ENCODE measurements around the gene IGSF21. TPM values are rescaled to one million over a fixed set of nuclear protein-coding genes. Genes with fewer than 3 reads are reported as not detected.

Gene IGSF21
- total RNA-seq, 6 experiments from 2014 or later: not detected

- Mint-ChIP-seq H3K36me3 (ENCODE audit: low read depth) (no peaks in the 10 kb centered on the region), H3K4me1 (ENCODE audit: low read depth) (no peaks in the 10 kb centered on the region), H3K27ac (no peak overlapping the region), H3K27me3 (ENCODE audit: insufficient read depth) (no peaks in the 10 kb centered on the region; the same call in 1 of the 2 replicates), H3K4me3 (no peak overlapping the region), H3K9me3 (peaks cover 60% of the 10 kb centered on the region)
- DNase-seq: no peak
- no peak for TF ChIP-seq CTCF (IDR thresholded peaks at IDR 0.05)
Observed at GRCh38 chr1:18265641-18266040, 158.0 kb downstream of the IGSF21 start.

- H3K36me3 Mint-ChIP-seq (ENCODE audit: low read depth): no peaks in the 10 kb centered on the region
- H3K27ac Mint-ChIP-seq: no peak overlapping the region
- no peaks in the 10 kb centered on the region for H3K4me1 Mint-ChIP-seq (ENCODE audit: low read depth)
- no peak overlapping the region for H3K4me3 Mint-ChIP-seq
- peaks cover 53% of the 10 kb centered on the region for H3K9me3 Mint-ChIP-seq
- no peak for DNase-seq
- TF ChIP-seq CTCF (IDR thresholded peaks at IDR 0.05): no peak
- no peaks in the 10 kb centered on the region; the same call in 1 of the 2 replicates for H3K27me3 Mint-ChIP-seq (ENCODE audit: insufficient read depth)
Observed at GRCh38 chr1:18266391-18266790, 158.8 kb downstream of the IGSF21 start.

- Mint-ChIP-seq H3K36me3 (ENCODE audit: low read depth) (0 out of 2 replicates have a peak, but pooled peaks cover 8% of the 10 kb centered on the region), H3K27ac (no peak overlapping the region), H3K9me3 (peaks cover 63% of the 10 kb centered on the region), H3K4me1 (ENCODE audit: low read depth) (no peaks in the 10 kb centered on the region), H3K4me3 (no peak overlapping the region), H3K27me3 (ENCODE audit: insufficient read depth) (peaks cover 1% of the 10 kb centered on the region; the same call in 1 of the 2 replicates)
- no peak for TF ChIP-seq CTCF (IDR thresholded peaks at IDR 0.05)
- DNase-seq: no peak
Observed at GRCh38 chr1:18271336-18271735, 163.7 kb downstream of the IGSF21 start.

DNA sequence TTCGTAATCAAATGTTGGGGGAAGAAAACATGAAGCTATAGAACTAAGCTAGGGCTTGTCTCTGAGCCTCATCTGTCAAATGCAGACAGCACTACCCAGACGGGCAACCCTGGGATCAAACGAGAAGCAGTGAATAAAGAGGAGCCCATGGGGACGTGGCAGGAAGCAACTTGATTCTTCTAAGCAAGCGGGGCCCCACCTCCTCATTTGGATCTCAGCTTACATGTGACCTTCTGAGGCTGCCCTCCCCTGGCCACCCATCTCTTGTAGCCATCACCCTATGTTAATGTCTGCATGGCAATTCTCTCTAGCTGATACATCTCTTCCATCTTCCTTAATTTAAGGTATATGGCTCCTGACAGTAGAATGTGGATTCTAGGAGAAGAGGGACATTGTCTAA, 171.3 kb downstream of the IGSF21 start:
- no peak overlapping the region for H3K27ac Mint-ChIP-seq
- H3K36me3 Mint-ChIP-seq (ENCODE audit: low read depth): peaks cover 11% of the 10 kb centered on the region; the same call in 1 of the 2 replicates
- no peak for DNase-seq
- H3K4me3 Mint-ChIP-seq: no peak overlapping the region
- H3K27me3 Mint-ChIP-seq (ENCODE audit: insufficient read depth): peaks cover 3% of the 10 kb centered on the region
- no peaks in the 10 kb centered on the region for H3K4me1 Mint-ChIP-seq (ENCODE audit: low read depth)
- H3K9me3 Mint-ChIP-seq: peaks cover 49% of the 10 kb centered on the region
- no peak for TF ChIP-seq CTCF (IDR thresholded peaks at IDR 0.05)

DNA sequence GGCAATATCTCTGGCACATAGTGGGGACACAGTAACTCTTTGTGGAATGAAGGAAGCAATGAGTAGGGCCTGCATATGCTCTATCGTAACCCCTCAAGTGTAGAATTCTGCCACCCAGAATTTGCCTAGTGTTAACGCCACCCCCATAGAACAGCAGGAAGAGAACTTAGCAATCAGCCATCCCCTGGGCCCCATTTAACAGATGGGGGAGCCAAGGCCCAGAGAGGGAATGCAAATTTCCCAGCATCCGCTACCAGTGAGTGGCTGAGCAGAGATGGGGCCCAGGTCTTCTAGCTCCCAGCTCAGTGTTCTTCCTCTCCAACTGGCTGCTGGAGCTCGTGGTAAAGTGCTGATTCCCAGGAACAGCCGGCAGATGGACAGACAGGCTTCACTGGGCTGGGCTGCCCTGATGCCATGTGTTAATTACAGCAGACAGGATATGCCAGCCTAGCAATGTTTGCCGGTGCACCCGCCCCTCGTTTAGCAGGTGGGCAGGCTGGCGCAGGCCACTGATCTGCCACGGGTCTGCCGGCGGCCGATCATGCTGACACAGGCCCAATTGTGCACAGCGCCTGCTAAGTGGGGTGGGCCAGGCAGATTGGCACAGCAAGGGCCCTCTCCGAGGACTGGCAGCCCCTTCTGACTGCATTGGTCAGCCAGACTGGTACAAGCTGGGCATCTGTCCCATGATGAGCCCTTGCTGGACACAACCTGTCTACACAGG, 171.9 kb downstream of the IGSF21 start:
- TF ChIP-seq CTCF (IDR thresholded peaks at IDR 0.05): no peak
- no peak for DNase-seq
- peaks cover 11% of the 10 kb centered on the region; the same call in 1 of the 2 replicates for H3K36me3 Mint-ChIP-seq (ENCODE audit: low read depth)
- H3K9me3 Mint-ChIP-seq: peaks cover 51% of the 10 kb centered on the region
- H3K4me3 Mint-ChIP-seq: no peak overlapping the region
- H3K4me1 Mint-ChIP-seq (ENCODE audit: low read depth): no peaks in the 10 kb centered on the region
- peaks cover 3% of the 10 kb centered on the region for H3K27me3 Mint-ChIP-seq (ENCODE audit: insufficient read depth)
- no peak overlapping the region for H3K27ac Mint-ChIP-seq
